NCI-H2107 treated with DMSO at 0.1 percent for 48 hours (cell line): ENCODE data around the gene BMERB1.
"Not testable (repeated sequence)": the region's sequence is repeated elsewhere in the genome, so short reads cannot be mapped to it uniquely, and the experiment has no call there.

Source experiments
- DNase-seq: peaks from one replicate; lab custom pipeline; 2025; ENCODE audit not compliant: unreplicated experiment; lab: John Stamatoyannopoulos, UW

BMERB1 gene

GRCh38 chr16:15607221-15607699, 172.9 kb downstream of the BMERB1 start:
- not testable (repeated sequence) for DNase-seq

- DNase-seq = no peak
These were observed 173.5 kb downstream of the BMERB1 start for GRCh38 chr16:15607700-15608396.

- DNase-seq = no peak
These were observed 174.3 kb downstream of the BMERB1 start for GRCh38 chr16:15608398-15609285.

GRCh38 chr16:15609286-15609649, 174.9 kb downstream of the BMERB1 start:
- DNase-seq = no peak

- DNase-seq = no peak
These were observed 176.0 kb downstream of the BMERB1 start for GRCh38 chr16:15610369-15610871.

GRCh38 chr16:15611610-15612009, 177.2 kb downstream of the BMERB1 start:
- DNase-seq = no peak

GRCh38 chr16:15613676-15614075, 179.3 kb downstream of the BMERB1 start:
- DNase-seq = no peak

- no peak for DNase-seq
These were observed 181.6 kb downstream of the BMERB1 start for GRCh38 chr16:15616012-15616411.

- no peak for DNase-seq
These were observed 182.2 kb downstream of the BMERB1 start for GRCh38 chr16:15616475-15617165.

- DNase-seq = no peak
These were observed 183.5 kb downstream of the BMERB1 start for GRCh38 chr16:15617901-15618300.

GRCh38 chr16:15618392-15618791, 184.0 kb downstream of the BMERB1 start:
- no peak for DNase-seq

- no peak for DNase-seq
These were observed 186.3 kb downstream of the BMERB1 start for GRCh38 chr16:15620611-15621195.

GRCh38 chr16:15621456-15621855, 187.1 kb downstream of the BMERB1 start:
- DNase-seq = no peak

- no peak for DNase-seq
These were observed 187.5 kb downstream of the BMERB1 start for GRCh38 chr16:15621889-15622288.

GRCh38 chr16:15631730-15632409, 197.5 kb downstream of the BMERB1 start:
- DNase-seq = no peak

GRCh38 chr16:15635926-15636325, 201.5 kb downstream of the BMERB1 start:
- DNase-seq = no peak

- no peak for DNase-seq
These were observed 202.0 kb downstream of the BMERB1 start for GRCh38 chr16:15636392-15636873.
